ENCODE measurements around the gene AGPS. TPM values are rescaled to one million over a fixed set of nuclear protein-coding genes. Genes with fewer than 3 reads are reported as not detected.

Gene AGPS
- total RNA-seq, 6 experiments from 2014 or later = 36.0 to 47.6 (median 43.1) TPM

DNA sequence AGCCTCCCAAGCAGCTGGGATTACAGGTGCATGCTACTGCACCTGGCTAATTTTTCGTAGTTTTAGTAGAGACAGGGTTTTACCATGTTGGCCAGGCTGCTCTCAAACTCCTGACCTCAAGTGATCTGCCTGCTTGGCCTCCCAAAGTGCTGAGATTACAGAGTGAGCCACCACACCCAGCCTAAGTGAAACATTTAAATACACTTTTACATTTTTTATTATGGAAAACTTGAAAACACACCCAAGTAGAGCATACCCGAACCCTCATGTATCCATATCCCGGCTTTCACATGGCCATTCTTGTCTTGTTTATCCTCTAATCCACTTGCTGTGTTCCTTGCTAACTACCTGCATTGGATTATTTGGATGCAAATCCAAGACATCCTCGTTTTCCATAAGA is 13.2 kb upstream of the AGPS start:
- Mint-ChIP-seq H3K36me3 (ENCODE audit: low read depth) (no peaks in the 10 kb centered on the region), H3K27me3 (ENCODE audit: insufficient read depth) (peaks cover 1% of the 10 kb centered on the region), H3K27ac (no peak overlapping the region), H3K9me3 (no peaks in the 10 kb centered on the region), H3K4me3 (no peak overlapping the region), H3K4me1 (ENCODE audit: low read depth) (peaks cover 6% of the 10 kb centered on the region; the same call in 1 of the 2 replicates)
- DNase-seq = no peak
- TF ChIP-seq, protein P1, sequence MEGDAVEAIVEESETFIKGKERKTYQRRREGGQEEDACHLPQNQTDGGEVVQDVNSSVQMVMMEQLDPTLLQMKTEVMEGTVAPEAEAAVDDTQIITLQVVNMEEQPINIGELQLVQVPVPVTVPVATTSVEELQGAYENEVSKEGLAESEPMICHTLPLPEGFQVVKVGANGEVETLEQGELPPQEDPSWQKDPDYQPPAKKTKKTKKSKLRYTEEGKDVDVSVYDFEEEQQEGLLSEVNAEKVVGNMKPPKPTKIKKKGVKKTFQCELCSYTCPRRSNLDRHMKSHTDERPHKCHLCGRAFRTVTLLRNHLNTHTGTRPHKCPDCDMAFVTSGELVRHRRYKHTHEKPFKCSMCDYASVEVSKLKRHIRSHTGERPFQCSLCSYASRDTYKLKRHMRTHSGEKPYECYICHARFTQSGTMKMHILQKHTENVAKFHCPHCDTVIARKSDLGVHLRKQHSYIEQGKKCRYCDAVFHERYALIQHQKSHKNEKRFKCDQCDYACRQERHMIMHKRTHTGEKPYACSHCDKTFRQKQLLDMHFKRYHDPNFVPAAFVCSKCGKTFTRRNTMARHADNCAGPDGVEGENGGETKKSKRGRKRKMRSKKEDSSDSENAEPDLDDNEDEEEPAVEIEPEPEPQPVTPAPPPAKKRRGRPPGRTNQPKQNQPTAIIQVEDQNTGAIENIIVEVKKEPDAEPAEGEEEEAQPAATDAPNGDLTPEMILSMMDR (IDR thresholded peaks at IDR 0.05) = no peak

DNA sequence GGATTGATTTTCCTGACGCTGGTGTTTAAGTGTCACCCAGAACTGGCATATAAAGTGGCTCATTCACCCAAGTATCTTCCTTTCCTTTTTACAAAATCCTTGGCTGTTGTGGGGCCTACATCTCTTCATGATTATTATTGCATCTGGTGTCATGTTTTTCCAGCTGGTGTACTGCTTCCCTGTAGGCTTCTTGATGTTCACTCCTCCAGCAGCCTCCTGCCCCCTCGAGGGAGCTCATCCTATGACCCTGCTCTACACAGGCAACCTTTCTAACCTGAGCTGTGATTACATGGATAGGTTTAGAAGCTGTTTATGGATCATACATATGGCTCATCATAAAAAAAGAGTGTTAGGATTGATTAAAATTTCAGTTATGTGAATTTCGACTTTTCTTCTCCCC is 12.4 kb upstream of the AGPS start:
- Mint-ChIP-seq H3K9me3 (no peaks in the 10 kb centered on the region), H3K4me3 (no peak overlapping the region), H3K4me1 (ENCODE audit: low read depth) (peaks cover 6% of the 10 kb centered on the region; the same call in 1 of the 2 replicates), H3K27me3 (ENCODE audit: insufficient read depth) (peaks cover 1% of the 10 kb centered on the region), H3K36me3 (ENCODE audit: low read depth) (no peaks in the 10 kb centered on the region), H3K27ac (no peak overlapping the region)
- TF ChIP-seq, protein P1 (IDR thresholded peaks at IDR 0.05) = no peak
- DNase-seq = no peak

DNA sequence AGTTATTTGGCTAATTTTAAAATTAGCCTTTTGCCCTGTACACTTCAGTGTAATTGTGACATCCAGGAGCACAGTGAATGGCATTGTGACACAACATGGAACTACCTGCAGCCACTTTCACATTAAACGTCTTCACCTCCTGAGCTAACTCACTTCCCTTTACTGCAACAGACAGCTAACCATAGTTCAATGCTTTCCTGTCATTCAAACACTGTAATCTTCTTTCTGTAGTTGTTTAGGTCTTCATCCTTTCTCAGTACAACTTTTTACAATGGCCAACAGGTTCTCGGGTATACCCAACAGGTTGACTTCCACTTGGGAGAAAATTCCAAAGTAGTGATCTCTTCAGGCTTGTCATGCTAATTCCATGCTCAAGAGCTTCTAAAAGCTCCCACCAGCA is 8.6 kb upstream of the AGPS start:
- TF ChIP-seq, protein P1 (IDR thresholded peaks at IDR 0.05) = no peak
- peaks cover 2% of the 10 kb centered on the region; the same call in 1 of the 2 replicates for H3K4me1 Mint-ChIP-seq (ENCODE audit: low read depth)
- H3K36me3 Mint-ChIP-seq (ENCODE audit: low read depth) = no peaks in the 10 kb centered on the region
- H3K27me3 Mint-ChIP-seq (ENCODE audit: insufficient read depth) = peaks cover 1% of the 10 kb centered on the region
- no peak overlapping the region for H3K27ac Mint-ChIP-seq
- no peaks in the 10 kb centered on the region for H3K9me3 Mint-ChIP-seq
- H3K4me3 Mint-ChIP-seq = no peak overlapping the region
- DNase-seq = no peak

DNA sequence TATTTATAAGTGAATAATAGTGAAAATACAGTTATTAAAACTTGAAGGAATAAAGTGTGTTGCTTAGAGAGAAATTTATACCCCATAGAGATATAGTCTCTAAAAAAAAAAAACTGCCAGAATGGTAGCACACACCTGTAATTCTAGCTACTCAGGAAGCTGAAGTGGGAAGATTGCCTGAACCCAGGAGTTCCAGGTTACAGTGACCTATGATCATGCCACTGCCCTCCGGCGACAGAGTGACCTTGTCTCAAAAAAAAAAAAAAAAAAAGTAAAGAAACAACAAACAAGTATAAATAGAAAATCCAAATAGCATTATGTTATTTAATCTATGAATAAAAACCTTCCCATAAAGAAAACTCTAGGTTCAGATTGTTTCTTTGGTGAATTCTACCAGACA is 7.4 kb upstream of the AGPS start:
- TF ChIP-seq, protein P1 (IDR thresholded peaks at IDR 0.05) = no peak
- H3K27me3 Mint-ChIP-seq (ENCODE audit: insufficient read depth) = peaks cover 1% of the 10 kb centered on the region
- H3K4me1 Mint-ChIP-seq (ENCODE audit: low read depth) = no peaks in the 10 kb centered on the region
- H3K9me3 Mint-ChIP-seq = no peaks in the 10 kb centered on the region
- no peak overlapping the region for H3K27ac Mint-ChIP-seq
- H3K36me3 Mint-ChIP-seq (ENCODE audit: low read depth) = no peaks in the 10 kb centered on the region
- H3K4me3 Mint-ChIP-seq = no peak overlapping the region
- no peak for DNase-seq

DNA sequence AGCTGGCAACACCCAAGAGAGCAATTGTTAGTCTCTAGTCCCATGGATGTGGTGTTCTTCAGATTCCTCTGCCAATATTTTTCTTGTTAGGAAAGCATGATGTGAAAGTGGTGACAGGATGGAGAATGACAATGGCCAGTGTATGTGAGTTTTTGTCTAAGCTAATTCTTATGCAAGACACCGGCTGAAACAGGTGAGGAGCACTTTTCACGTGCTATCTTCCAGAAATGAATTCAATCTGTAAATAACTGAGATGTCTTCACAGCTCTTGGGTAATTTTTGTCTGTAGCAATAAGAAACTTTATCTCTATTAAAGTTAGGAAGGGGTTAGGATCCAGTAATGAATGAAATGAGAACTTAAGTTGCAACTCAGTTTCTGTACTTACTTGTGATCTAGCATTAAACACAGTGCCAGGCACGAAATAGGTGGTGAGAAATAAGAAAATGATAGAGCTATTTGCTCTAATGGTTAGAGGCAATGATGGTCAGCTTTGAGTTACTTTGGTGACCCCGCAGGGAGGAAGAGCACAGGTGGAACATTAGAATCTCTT is 676 bp upstream of the AGPS start:
- Mint-ChIP-seq H3K4me3 (peak overlapping the region; percentile 94), H3K4me1 (ENCODE audit: low read depth) (peaks cover 48% of the 10 kb centered on the region), H3K27me3 (ENCODE audit: insufficient read depth) (no peaks in the 10 kb centered on the region), H3K36me3 (ENCODE audit: low read depth) (peaks cover 4% of the 10 kb centered on the region; the same call in 1 of the 2 replicates), H3K27ac (peak overlapping the region; percentile 86), H3K9me3 (no peaks in the 10 kb centered on the region)
- TF ChIP-seq, protein P1 (IDR thresholded peaks at IDR 0.05) = no peak
- DNase-seq = no peak

Data from HFFc6 (cell line).